ENCODE data around the gene SPACDR. TPM values are rescaled to one million over a fixed set of nuclear protein-coding genes. Genes with fewer than 3 reads are reported as not detected.

SPACDR gene
- total and polyA plus RNA-seq, 9 of the 15 experiments (the other 6 are each of a cell fraction or from before 2014, with no cell fraction given): 0.07 to 0.55 (median 0.14) TPM; not detected in 1

DNA sequence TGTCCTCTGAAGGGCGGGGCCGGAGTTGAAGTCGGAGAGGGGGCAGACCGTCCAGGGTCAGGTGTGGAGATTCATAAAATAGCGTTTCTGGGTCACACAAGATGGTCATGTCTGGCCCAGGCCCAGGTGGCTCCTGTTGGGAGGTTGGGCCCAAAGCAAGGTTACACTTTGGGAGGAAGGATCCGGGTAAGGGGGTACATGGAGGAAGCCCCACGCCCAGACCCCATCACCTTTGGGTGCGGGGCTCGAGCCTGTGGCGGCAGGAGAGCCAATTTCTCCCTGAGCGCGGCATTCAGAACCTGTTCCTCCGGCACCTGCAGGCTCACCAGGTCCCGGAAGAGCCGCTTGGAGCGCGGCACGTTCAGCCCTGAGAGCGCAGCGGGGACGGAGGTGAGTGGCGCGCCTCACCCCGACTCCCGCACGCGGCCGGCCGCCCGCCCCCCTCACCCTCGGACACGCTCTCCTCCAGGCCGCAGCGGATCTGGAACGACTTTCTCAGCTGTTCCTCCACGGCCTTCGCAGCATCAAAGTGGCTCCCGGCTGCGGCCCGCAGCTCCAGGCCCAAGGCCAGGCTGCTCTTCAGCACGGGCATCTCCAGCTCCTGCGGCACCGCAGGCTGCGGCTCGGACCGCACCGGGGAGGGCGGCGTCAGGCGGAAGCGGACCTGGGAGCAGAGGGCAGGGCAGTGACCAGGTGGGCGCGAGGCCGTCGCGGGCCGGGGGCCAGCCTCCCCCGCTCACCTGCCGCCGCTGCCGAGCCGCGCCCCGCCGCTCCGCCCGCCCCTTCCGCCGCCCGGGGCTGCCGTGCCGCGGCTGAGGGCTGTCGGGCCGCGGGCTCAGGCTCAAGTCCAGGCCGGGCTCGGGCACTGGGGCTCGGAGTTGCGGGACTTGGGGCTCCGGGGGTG, 28.4 kb downstream of the SPACDR start (continued):
- TF ChIP-seq MTA2 (IDR thresholded peaks at IDR 0.05; ENCODE audit: low read depth) (no peak), OTX1 (CRISPR knock-in tag; IDR thresholded peaks at IDR 0.05) (0 out of 2 replicates have a peak, but pooled peaks have one; percentile 29), RHOXF2B (CRISPR knock-in tag; conservative IDR thresholded peaks at IDR 0.05) (peak; percentile 52; the same call in 1 of the 2 replicates), ARID2 (IDR thresholded peaks at IDR 0.05) (0 out of 2 replicates have a peak, but pooled peaks have one; percentile 20), POLR2A (conservative IDR thresholded peaks at IDR 0.05) (peak; percentile 77), ZNF124 (CRISPR knock-in tag; IDR thresholded peaks at IDR 0.05) (no peak), CEBPG (CRISPR knock-in tag; IDR thresholded peaks at IDR 0.05) (0 out of 2 replicates have a peak, but pooled peaks have one; percentile 20), CEBPG (tag; conservative IDR thresholded peaks at IDR 0.05 in 1 of 2, IDR thresholded peaks at IDR 0.05 in 1 of 2) (no peak), MAFF (IDR thresholded peaks at IDR 0.05; ENCODE audit: low read length) (no peak), RB1 (IDR thresholded peaks at IDR 0.05; ENCODE audit: low read depth) (peak; percentile 80; the same call in 1 of the 2 replicates), NBN (IDR thresholded peaks at IDR 0.05; ENCODE audit: low read depth) (no peak), PURB (CRISPR knock-in tag; IDR thresholded peaks at IDR 0.05; ENCODE audit: low read depth) (no peak), BHLHE40 (IDR thresholded peaks at IDR 0.05; ENCODE audit: low read length) (peak; percentile 88)
- TF ChIP-seq, protein P1, sequence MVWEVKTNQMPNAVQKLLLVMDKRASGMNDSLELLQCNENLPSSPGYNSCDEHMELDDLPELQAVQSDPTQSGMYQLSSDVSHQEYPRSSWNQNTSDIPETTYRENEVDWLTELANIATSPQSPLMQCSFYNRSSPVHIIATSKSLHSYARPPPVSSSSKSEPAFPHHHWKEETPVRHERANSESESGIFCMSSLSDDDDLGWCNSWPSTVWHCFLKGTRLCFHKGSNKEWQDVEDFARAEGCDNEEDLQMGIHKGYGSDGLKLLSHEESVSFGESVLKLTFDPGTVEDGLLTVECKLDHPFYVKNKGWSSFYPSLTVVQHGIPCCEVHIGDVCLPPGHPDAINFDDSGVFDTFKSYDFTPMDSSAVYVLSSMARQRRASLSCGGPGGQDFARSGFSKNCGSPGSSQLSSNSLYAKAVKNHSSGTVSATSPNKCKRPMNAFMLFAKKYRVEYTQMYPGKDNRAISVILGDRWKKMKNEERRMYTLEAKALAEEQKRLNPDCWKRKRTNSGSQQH (CRISPR knock-in tag; IDR thresholded peaks at IDR 0.05): peak; percentile 6; the same call in 1 of the 2 replicates
- TF ChIP-seq, protein P2, sequence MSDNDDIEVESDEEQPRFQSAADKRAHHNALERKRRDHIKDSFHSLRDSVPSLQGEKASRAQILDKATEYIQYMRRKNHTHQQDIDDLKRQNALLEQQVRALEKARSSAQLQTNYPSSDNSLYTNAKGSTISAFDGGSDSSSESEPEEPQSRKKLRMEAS (CRISPR knock-in tag; IDR thresholded peaks at IDR 0.05): peak; percentile 85
- TF ChIP-seq, protein P3, sequence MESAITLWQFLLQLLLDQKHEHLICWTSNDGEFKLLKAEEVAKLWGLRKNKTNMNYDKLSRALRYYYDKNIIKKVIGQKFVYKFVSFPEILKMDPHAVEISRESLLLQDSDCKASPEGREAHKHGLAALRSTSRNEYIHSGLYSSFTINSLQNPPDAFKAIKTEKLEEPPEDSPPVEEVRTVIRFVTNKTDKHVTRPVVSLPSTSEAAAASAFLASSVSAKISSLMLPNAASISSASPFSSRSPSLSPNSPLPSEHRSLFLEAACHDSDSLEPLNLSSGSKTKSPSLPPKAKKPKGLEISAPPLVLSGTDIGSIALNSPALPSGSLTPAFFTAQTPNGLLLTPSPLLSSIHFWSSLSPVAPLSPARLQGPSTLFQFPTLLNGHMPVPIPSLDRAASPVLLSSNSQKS (CRISPR knock-in tag; IDR thresholded peaks at IDR 0.05): 0 out of 2 replicates have a peak, but pooled peaks have one; percentile 37
- TF ChIP-seq, protein P4, sequence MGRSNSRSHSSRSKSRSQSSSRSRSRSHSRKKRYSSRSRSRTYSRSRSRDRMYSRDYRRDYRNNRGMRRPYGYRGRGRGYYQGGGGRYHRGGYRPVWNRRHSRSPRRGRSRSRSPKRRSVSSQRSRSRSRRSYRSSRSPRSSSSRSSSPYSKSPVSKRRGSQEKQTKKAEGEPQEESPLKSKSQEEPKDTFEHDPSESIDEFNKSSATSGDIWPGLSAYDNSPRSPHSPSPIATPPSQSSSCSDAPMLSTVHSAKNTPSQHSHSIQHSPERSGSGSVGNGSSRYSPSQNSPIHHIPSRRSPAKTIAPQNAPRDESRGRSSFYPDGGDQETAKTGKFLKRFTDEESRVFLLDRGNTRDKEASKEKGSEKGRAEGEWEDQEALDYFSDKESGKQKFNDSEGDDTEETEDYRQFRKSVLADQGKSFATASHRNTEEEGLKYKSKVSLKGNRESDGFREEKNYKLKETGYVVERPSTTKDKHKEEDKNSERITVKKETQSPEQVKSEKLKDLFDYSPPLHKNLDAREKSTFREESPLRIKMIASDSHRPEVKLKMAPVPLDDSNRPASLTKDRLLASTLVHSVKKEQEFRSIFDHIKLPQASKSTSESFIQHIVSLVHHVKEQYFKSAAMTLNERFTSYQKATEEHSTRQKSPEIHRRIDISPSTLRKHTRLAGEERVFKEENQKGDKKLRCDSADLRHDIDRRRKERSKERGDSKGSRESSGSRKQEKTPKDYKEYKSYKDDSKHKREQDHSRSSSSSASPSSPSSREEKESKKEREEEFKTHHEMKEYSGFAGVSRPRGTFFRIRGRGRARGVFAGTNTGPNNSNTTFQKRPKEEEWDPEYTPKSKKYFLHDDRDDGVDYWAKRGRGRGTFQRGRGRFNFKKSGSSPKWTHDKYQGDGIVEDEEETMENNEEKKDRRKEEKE (IDR thresholded peaks at IDR 0.05; ENCODE audit: borderline replicate concordance in 1 of 2, control insufficient read depth in 1 of 2, low read depth in 2 of 2, low read length in 1 of 2): 0 out of 4 replicates have a peak, but pooled peaks of 1 of the 2 experiments have one; percentile 62

Measured in K562 (cell line).